Ovary (tissue), 9 donors: Measurements from ENCODE around the gene SH3BP5L. TPM values are rescaled to one million over a fixed set of nuclear protein-coding genes. Genes with fewer than 3 reads are reported as not detected.

Experiments
- DNase-seq, 5 donors: peaks; one replicate each; pipeline ENCODE4 v3.0.0-alpha.2; 2019 to 2020
- H3K27ac ChIP-seq, 2 donors: fragments of 200-600 bp; one replicate each; pipeline versions ENCODE4 v1.5.1 to v1.8.0; 2019 to 2022
- H3K27me3 ChIP-seq: fragments of 200-600 bp; one replicate; pipeline ENCODE4 v1.8.0; 2022
- H3K36me3 ChIP-seq: fragments of 200-600 bp; sonication (generic); one replicate; pipeline ENCODE4 v1.5.1; 2019
- H3K4me1 ChIP-seq: one replicate; pipeline ENCODE4 v1.8.1; 2013; ENCODE audit warnings: mild to moderate bottlenecking, moderate library complexity; ENCODE audit not compliant: insufficient read depth
- H3K4me3 ChIP-seq: fragments of 200-600 bp; sonication (generic); one replicate; pipeline ENCODE4 v1.5.1; 2017
- H3K9me3 ChIP-seq, 2 donors: fragments of 200-600 bp in 1 of 2; sonication (generic) in 1 of 2; one replicate each; pipeline versions ENCODE4 v1.5.1 to v1.8.1; 2013 to 2019; ENCODE audit warnings: mild to moderate bottlenecking in 1 of 2, moderate library complexity in 1 of 2
- CTCF ChIP-seq, 3 donors: fragments of 450-650 bp in 2 of 3; fragments of 200-600 bp in 1 of 3; IDR thresholded peaks; one replicate each; pipeline versions ENCODE4 v1.5.1 to v1.8.0; 2016 to 2022; ENCODE audit warnings: antibody characterized with exemption in 3 of 3, mild to moderate bottlenecking in 1 of 3
- EP300 ChIP-seq: sonication (generic); formaldehyde crosslinking; IDR thresholded peaks from one replicate; pipeline ENCODE4 v1.6.1; 2017; ENCODE audit warnings: antibody characterized with exemption
- POLR2A ChIP-seq: fragments of 450-650 bp; IDR thresholded peaks from one replicate; pipeline ENCODE4 v1.6.1; 2017; ENCODE audit warnings: antibody characterized with exemption, mild to moderate bottlenecking, moderate library complexity
- WGBS, 3 donors: extraction: QIAGEN DNeasy Blood & Tissue Kit in 1 of 3; methylation state at CpG; one replicate each; pipeline versions ENCODE4 v1.1.5 to v1.1.7; 2013 to 2017; 5-methylcytosine and 5-hydroxymethylcytosine counted together
- intact Hi-C, 4 donors: fragments of 100-400 bp; cut with DNase I; formaldehyde crosslinking; loops; one replicate each; pipeline versions ENCODE4 v1.11.0 to v1.15.1; 2022 to 2023
- polyA plus RNA-seq, 2 donors: library from polyadenylated mRNA; stranded (reverse); fragments of 200-250 nt in 1 of 2; fragments of 350-450 nt in 1 of 2; fragmentation: Illumina TruSeq in 1 of 2; extraction: RNeasy Lipid Tissue Mini Kit (QIAGEN cat#74804) in 1 of 2; gene quantifications; one replicate each; pipeline ENCODE4 v1.2.3, GENCODE V29; 2013 to 2014
- total RNA-seq, 7 donors: library from RNA; depleted of rRNA in 2 of 7; stranded (reverse); fragments of >200 nt in 2 of 7; fragmentation: NEBNext Ultra II Directional in 3 of 7; extraction: Animal tissue kit (Norgen Biotek cat#: 25700) in 3 of 7; gene quantifications; one replicate each; pipeline versions ENCODE4 v1.1.0 to v1.2.4, GENCODE V29; 2016 to 2023
- donor health status: DM: no; HTN: no; CAD: no; lungs with moderate emphysema.
- donor health status: DM: no; HTN: no; CAD: no.
- donor health status: Bipolar disorder and iron deficiency.
- donor health status: DM: yes; HTN: yes; CAD: no.
- donor health status: DM: no; HTN: no; CAD: no.
- donor health status: DM: yes; HTN: yes; CAD: no.

The SH3BP5L gene
- total and polyA plus RNA-seq, 9 donors, result 8.1 to 16.8 (median 13.8) TPM

- Histone ChIP-seq H3K9me3 (no peaks in the 10 kb centered on the region), H3K4me1 (no peaks in the 10 kb centered on the region), H3K27me3 (no peaks in the 10 kb centered on the region), H3K4me3 (peak overlapping the region; percentile 69), H3K27ac (peak overlapping the region; percentile 94 to 95), H3K36me3 (no peaks in the 10 kb centered on the region)
- DNase-seq, result peak; percentile 63 to 72 (median 70)
- intact Hi-C loops, result no loop called here
- 0 to 3% (median 1%) methylated on average over 31 of the region's 31 CpGs for WGBS, 3 donors
- no peak for TF ChIP-seq CTCF (IDR thresholded peaks at IDR 0.05)
- TF ChIP-seq POLR2A, result no peak
- no peak for TF ChIP-seq EP300
Measured at GRCh38 chr1:248872752-248873408, 47.2 kb upstream of the SH3BP5L start.

- Histone ChIP-seq H3K4me1 (no peaks in the 10 kb centered on the region), H3K27ac (peak overlapping the region in 1 of 2 donors; percentile 94), H3K36me3 (no peaks in the 10 kb centered on the region), H3K9me3 (no peaks in the 10 kb centered on the region), H3K4me3 (no peak overlapping the region), H3K27me3 (no peaks in the 10 kb centered on the region)
- TF ChIP-seq POLR2A, result no peak
- intact Hi-C loops, result no loop called here
- WGBS, 3 donors, result 93 to 98% (median 94%) methylated on average over 3 of the region's 3 CpGs
- no peak for DNase-seq
Measured at GRCh38 chr1:248871837-248872401, 46.2 kb upstream of the SH3BP5L start.

DNA sequence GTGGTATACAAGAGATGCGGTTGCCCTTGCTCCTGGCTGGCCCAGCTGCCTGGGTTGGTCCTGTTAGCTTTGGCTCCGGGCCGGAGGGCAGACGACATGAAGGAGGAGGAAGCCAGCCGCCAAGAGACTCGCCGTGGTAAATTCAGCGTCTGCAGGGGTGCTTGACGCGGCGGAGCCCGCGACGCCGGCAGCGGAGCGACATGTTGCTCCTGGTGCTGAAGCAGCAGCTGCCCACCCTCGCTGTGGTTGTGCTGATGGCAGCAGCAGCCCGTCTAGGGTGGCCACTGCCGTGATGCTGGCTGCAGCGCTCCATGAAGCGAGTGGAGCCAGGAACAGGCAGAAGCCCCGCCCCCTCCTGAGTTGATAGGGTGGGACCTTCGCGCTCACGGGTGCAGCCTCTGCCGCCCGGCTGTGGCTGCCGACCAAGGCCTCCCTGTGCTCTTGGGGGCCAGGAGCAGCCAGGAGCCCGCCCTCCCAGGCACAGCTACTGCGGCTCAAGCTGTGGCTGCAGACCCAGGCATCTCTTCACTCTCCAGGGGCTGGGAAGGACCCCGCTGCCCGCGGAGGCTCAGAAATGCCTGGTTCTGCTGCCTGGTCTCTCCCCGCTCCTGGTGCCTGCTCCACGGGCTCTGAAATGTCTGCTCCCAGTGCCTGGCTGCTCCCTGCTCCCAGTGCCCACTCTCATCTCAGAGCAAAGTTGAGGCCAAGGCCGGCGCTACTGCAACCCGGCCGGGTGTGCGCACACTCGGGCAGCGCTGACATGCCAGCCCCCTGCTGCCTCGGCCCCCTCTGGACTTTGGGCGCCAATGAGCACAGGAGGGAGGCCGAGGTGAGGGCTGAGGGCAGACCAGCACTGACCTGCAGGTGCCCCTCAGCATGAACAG, 37.5 kb upstream of the SH3BP5L start:
- no peak for TF ChIP-seq POLR2A
- no peak for TF ChIP-seq CTCF (IDR thresholded peaks at IDR 0.05)
- TF ChIP-seq EP300, result no peak
- Histone ChIP-seq H3K36me3 (no peaks in the 10 kb centered on the region), H3K27me3 (no peaks in the 10 kb centered on the region), H3K27ac (peak overlapping the region in 1 of 2 donors; percentile 52), H3K4me3 (peak overlapping the region; percentile 54), H3K9me3 (no peaks in the 10 kb centered on the region), H3K4me1 (peaks cover 10% of the 10 kb centered on the region)
- DNase-seq, result peak; percentile 87 to 90 (median 89)
- intact Hi-C loops, result no loop called here
- WGBS, 3 donors, result 2% methylated on average over 42 to 46 of the region's 46 CpGs

- H3K4me3 ChIP-seq, result peak overlapping the region; percentile 54
- intact Hi-C loops, result no loop called here
- WGBS, 3 donors, result 7 to 11% (median 9%) methylated on average over 4 of the region's 4 CpGs
- TF ChIP-seq EP300 (no peak), POLR2A (no peak), CTCF (IDR thresholded peaks at IDR 0.05) (no peak)
- no peaks in the 10 kb centered on the region for H3K36me3 ChIP-seq
- peaks cover 16% of the 10 kb centered on the region for H3K4me1 ChIP-seq
- peak overlapping the region in 1 of 2 donors; percentile 52 for H3K27ac ChIP-seq
- H3K27me3 ChIP-seq, result no peaks in the 10 kb centered on the region
- H3K9me3 ChIP-seq, result no peaks in the 10 kb centered on the region
- no peak for DNase-seq
Measured at GRCh38 chr1:248862695-248862997, 36.9 kb upstream of the SH3BP5L start.
